Measurements from ENCODE around the gene SLC22A12. TPM values are rescaled to one million over a fixed set of nuclear protein-coding genes. Genes with fewer than 3 reads are reported as not detected.

SLC22A12 gene
- total and polyA plus RNA-seq, 2 of the 8 experiments (the other 6 are each of a cell fraction or from before 2014, with no cell fraction given) = not detected

GRCh38 chr11:64608046-64608445 lies 17.0 kb downstream of the SLC22A12 start (continued):
- TF ChIP-seq CHD7 (IDR thresholded peaks at IDR 0.05; ENCODE audit: insufficient replicate concordance, low read length) = no peak
- TF ChIP-seq ZNF274 (IDR thresholded peaks at IDR 0.05; ENCODE audit: borderline replicate concordance, extremely low read depth, low read length) = no peak
- no peak for TF ChIP-seq CBX8 (IDR thresholded peaks at IDR 0.05; ENCODE audit: borderline replicate concordance, low read depth, low read length)

All from H1 (cell line).